Hepatocyte (in vitro differentiated cells): ENCODE results near the gene HSPA9. TPM values are rescaled to one million over a fixed set of nuclear protein-coding genes. Genes with fewer than 3 reads are reported as not detected.

Experiments
- DNase-seq: peaks from one replicate; pipeline ENCODE4 v3.0.0-alpha.2; 2016; ENCODE audit warnings: low spot score
- H2AFZ ChIP-seq: fragments of 200-600 bp; sonication (generic); 2 replicates; pipeline ENCODE4 v1.6.0; 2016; ENCODE audit warnings: antibody characterized with exemption, mild to moderate bottlenecking
- H3K27ac ChIP-seq: fragments of 200-600 bp; sonication (generic); 2 replicates; pipeline ENCODE4 v1.5.1; 2016; ENCODE audit warnings: mild to moderate bottlenecking
- H3K27me3 ChIP-seq: fragments of 200-600 bp; sonication (generic); 2 replicates; pipeline ENCODE4 v1.6.1; 2016
- H3K36me3 ChIP-seq: fragments of 200-600 bp; sonication (generic); replicated peaks from 2 replicates; pipeline ENCODE4 v1.5.1; 2016; ENCODE audit warnings: low read depth; ENCODE audit not compliant: insufficient read depth
- H3K4me1 ChIP-seq: fragments of 200-600 bp; sonication (generic); 2 replicates; pipeline ENCODE4 v1.5.1; 2016; ENCODE audit warnings: mild to moderate bottlenecking, moderate library complexity; ENCODE audit not compliant: insufficient read depth
- H3K4me2 ChIP-seq: fragments of 200-600 bp; sonication (generic); 2 replicates; pipeline ENCODE4 v1.6.0; 2016
- H3K4me3 ChIP-seq: fragments of 200-600 bp; sonication (generic); 2 replicates; pipeline ENCODE4 v1.5.1; 2016; ENCODE audit warnings: mild to moderate bottlenecking
- H3K79me2 ChIP-seq: fragments of 200-600 bp; sonication (generic); 2 replicates; pipeline ENCODE4 v1.6.0; 2017; ENCODE audit warnings: mild to moderate bottlenecking
- H3K9me2 ChIP-seq: fragments of 200-600 bp; sonication (generic); replicated peaks from 2 replicates; pipeline ENCODE4 v1.6.0; 2017; ENCODE audit warnings: mild to moderate bottlenecking; ENCODE audit not compliant: insufficient read depth
- H3K9me3 ChIP-seq: fragments of 200-600 bp; sonication (generic); 2 replicates; pipeline ENCODE4 v1.5.1; 2016; ENCODE audit warnings: low read depth, mild to moderate bottlenecking
- H4K20me1 ChIP-seq: fragments of 200-600 bp; sonication (generic); 2 replicates; pipeline ENCODE4 v1.6.0; 2016; ENCODE audit warnings: mild to moderate bottlenecking; ENCODE audit not compliant: insufficient read depth, poor library complexity, severe bottlenecking
- EZH2 ChIP-seq: fragments of 200-600 bp; sonication (generic); IDR thresholded peaks from 2 replicates; pipeline ENCODE4 v1.6.1; 2016; ENCODE audit warnings: antibody characterized with exemption, mild to moderate bottlenecking, borderline replicate concordance
- EZH2phosphoT487 ChIP-seq: fragments of 200-600 bp; sonication (generic); IDR thresholded peaks from one replicate; pipeline ENCODE4 v1.6.1; 2018; ENCODE audit warnings: antibody characterized with exemption, mild to moderate bottlenecking, low read depth, moderate library complexity; ENCODE audit not compliant: unreplicated experiment, severe bottlenecking
- WGBS: methylation state at CpG from one replicate; pipeline ENCODE4 v1.1.6; 2016; ENCODE audit warnings: low lambda C conversion rate; ENCODE audit errors: missing lambda C conversion rate; 5-methylcytosine and 5-hydroxymethylcytosine counted together
- polyA plus RNA-seq: library from polyadenylated mRNA; unstranded; fragments of >200 nt; fragmentation: Nextera tagmentation; extraction: Ambion mirVana; gene quantifications from 2 replicates; pipeline ENCODE4 v1.2.1, GENCODE V29; 2016
- total RNA-seq: library from RNA; depleted of rRNA; stranded (reverse); fragments of >200 nt; gene quantifications from 2 replicates; pipeline ENCODE4 v1.2.3, GENCODE V29; 2014
- TF ChIP-seq, protein P1 (sequence below): fragments of 200-600 bp; sonication (generic); IDR thresholded peaks from 2 replicates; pipeline ENCODE4 v1.5.1; 2016; ENCODE audit warnings: antibody characterized with exemption, mild to moderate bottlenecking; ENCODE audit not compliant: poor library complexity

The HSPA9 gene
- total and polyA plus RNA-seq, 2 experiments from 2014 or later, result 211 to 383 TPM

DNA sequence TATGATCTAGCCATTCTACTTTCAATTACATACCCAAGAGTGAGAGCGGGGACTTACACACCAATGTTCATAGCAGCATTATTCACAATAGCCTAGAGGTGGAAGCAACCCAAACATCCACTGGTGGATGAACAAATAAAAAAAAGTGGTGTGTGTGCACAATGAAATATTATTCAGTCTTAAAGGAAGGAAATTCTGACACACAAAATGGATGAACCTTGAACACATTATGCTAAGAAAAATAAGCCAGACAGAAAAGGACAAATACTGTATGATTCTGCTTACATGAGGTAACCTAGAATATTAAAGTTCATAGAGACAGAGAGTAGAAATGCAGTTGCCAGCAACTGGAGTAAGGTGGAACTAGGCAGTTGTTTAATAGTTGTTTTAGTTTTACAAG, 54.2 kb downstream of the HSPA9 start:
- Histone ChIP-seq H3K4me1 (no peaks in the 10 kb centered on the region), H3K9me2 (no peaks in the 10 kb centered on the region), H3K27me3 (no peaks in the 10 kb centered on the region), H3K27ac (no peak overlapping the region), H3K4me2 (no peak overlapping the region), H3K79me2 (peaks cover 84% of the 10 kb centered on the region), H3K9me3 (no peaks in the 10 kb centered on the region), H2AFZ (no peak overlapping the region), H3K36me3 (peaks cover 5% of the 10 kb centered on the region), H3K4me3 (no peak overlapping the region), H4K20me1 (peaks cover 35% of the 10 kb centered on the region)
- no peak for DNase-seq
- WGBS, result 97% methylated on average over 1 of the region's 1 CpG
- TF ChIP-seq EZH2, result no peak
- TF ChIP-seq, protein P1, sequence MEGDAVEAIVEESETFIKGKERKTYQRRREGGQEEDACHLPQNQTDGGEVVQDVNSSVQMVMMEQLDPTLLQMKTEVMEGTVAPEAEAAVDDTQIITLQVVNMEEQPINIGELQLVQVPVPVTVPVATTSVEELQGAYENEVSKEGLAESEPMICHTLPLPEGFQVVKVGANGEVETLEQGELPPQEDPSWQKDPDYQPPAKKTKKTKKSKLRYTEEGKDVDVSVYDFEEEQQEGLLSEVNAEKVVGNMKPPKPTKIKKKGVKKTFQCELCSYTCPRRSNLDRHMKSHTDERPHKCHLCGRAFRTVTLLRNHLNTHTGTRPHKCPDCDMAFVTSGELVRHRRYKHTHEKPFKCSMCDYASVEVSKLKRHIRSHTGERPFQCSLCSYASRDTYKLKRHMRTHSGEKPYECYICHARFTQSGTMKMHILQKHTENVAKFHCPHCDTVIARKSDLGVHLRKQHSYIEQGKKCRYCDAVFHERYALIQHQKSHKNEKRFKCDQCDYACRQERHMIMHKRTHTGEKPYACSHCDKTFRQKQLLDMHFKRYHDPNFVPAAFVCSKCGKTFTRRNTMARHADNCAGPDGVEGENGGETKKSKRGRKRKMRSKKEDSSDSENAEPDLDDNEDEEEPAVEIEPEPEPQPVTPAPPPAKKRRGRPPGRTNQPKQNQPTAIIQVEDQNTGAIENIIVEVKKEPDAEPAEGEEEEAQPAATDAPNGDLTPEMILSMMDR, result no peak
- no peak for TF ChIP-seq EZH2phosphoT487

DNA sequence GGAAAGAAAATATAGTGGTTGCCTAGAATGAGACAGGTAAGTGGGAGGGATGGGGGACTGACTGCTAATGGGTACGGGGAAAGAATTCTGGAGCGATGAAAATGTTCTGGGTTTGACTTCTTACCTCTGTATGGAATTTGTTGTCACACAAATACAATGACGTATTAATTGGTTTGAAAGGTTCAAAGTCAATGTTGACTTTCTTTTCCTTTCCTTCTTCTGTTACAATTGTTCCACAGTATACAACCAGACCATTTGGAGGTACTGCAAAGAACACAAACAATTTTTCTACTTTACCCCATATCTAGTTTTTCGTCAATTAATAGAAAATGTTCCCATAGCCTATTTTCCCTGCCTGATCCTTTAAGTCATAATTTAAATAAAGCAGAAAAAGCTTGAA, 57.8 kb downstream of the HSPA9 start:
- TF ChIP-seq, protein P1, result no peak
- TF ChIP-seq EZH2phosphoT487 (no peak), EZH2 (no peak)
- 94% methylated on average over 4 of the region's 4 CpGs for WGBS
- Histone ChIP-seq H3K27ac (no peak overlapping the region), H3K36me3 (peaks cover 5% of the 10 kb centered on the region), H3K4me1 (no peaks in the 10 kb centered on the region), H3K27me3 (no peaks in the 10 kb centered on the region), H3K9me3 (no peaks in the 10 kb centered on the region), H3K9me2 (no peaks in the 10 kb centered on the region), H4K20me1 (peaks cover 23% of the 10 kb centered on the region), H3K4me3 (no peak overlapping the region), H3K4me2 (no peak overlapping the region), H2AFZ (no peak overlapping the region), H3K79me2 (peaks cover 53% of the 10 kb centered on the region)
- no peak for DNase-seq

DNA sequence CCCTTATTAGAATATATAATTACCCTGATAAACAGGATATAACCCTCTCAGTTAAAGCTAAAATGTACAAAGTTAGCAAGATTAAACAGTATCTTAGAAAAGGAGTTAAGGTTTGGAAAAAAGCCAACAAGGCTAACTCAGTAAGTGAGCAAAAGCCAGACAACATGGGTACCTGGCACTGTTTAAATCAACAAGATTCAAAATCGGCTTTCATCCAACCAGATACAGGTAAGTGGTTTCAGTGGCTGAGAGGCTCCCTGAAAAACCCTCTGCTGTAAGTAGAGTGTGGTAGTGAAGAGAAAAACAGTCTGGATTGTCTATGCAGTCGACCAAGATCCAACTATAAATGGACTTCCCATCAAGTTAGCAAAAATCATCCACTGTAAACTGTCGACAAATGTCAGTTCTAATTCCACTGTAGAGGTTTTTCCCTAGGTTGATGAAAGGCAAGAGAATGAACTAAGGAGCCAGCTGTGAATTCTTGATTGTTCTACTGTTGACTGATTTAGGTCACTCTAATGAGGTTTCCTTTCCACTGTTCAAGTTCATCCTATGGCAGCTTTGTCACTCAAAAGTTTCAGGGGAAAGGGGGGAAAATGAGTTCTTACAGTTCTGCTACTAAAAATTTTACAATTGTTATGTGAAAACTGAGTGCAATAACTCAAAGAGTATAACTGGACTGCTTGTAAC, 59.5 kb downstream of the HSPA9 start:
- TF ChIP-seq EZH2phosphoT487 (no peak), EZH2 (no peak)
- TF ChIP-seq, protein P1, result no peak
- H3K9me2 ChIP-seq, result no peaks in the 10 kb centered on the region
- WGBS, result 98% methylated on average over 3 of the region's 3 CpGs
- H3K36me3 ChIP-seq, result peaks cover 5% of the 10 kb centered on the region
- H3K79me2 ChIP-seq, result peaks cover 36% of the 10 kb centered on the region
- H4K20me1 ChIP-seq, result peaks cover 8% of the 10 kb centered on the region
- H3K9me3 ChIP-seq, result no peaks in the 10 kb centered on the region
- H3K4me3 ChIP-seq, result no peak overlapping the region
- H3K27ac ChIP-seq, result no peak overlapping the region
- H3K4me1 ChIP-seq, result no peaks in the 10 kb centered on the region
- no peak overlapping the region for H3K4me2 ChIP-seq
- no peak overlapping the region for H2AFZ ChIP-seq
- no peak for DNase-seq
- no peaks in the 10 kb centered on the region for H3K27me3 ChIP-seq
